ENCODE measurements around the gene NOP10. TPM values are rescaled to one million over a fixed set of nuclear protein-coding genes. Genes with fewer than 3 reads are reported as not detected.

Gene NOP10
- total and polyA plus RNA-seq, 2 donors (not counting 1 experiment from before 2014, with no cell fraction given), result 68.2 to 133 TPM

- Histone ChIP-seq H3K27me3 (replicated peaks in 1 of 4; ENCODE audit: control extremely low read depth in 1 of 4, control insufficient read depth in 3 of 4, insufficient read depth in 4 of 4, low read length in 3 of 4) (no peaks in the 10 kb centered on the region), H3K27ac (ENCODE audit: low read length in 2 of 2) (peak overlapping the region; percentile 87 to 93), H2AFZ (ENCODE audit: insufficient read depth, low read depth, low read length, poor library complexity, severe bottlenecking) (peak overlapping the region; percentile 80), H3K4me2 (replicated peaks; ENCODE audit: low read depth, low read length, poor library complexity, severe bottlenecking) (peak overlapping the region; percentile 85), H3K36me3 (replicated peaks in 1 of 2; ENCODE audit: control extremely low read depth in 1 of 2, control insufficient read depth in 1 of 2, extremely low read depth in 1 of 2, insufficient read depth in 2 of 2, low read length in 1 of 2) (peaks cover 0 to 26% of the 10 kb centered on the region in 2 experiments), H3K9ac (ENCODE audit: low read length) (peak overlapping the region; percentile 98), H3K79me2 (ENCODE audit: control insufficient read depth, insufficient read depth, low read length) (peaks cover 98% of the 10 kb centered on the region), H3K4me3 (ENCODE audit: control extremely low read depth in 1 of 5, extremely low read depth in 1 of 5, insufficient read depth in 1 of 5, low read depth in 2 of 5, low read length in 4 of 5) (peak overlapping the region; percentile 96 to 98 (median 97)), H3K4me1 (ENCODE audit: control insufficient read depth in 2 of 2, insufficient read depth in 2 of 2, low read length in 2 of 2) (peaks cover 38 to 40% of the 10 kb centered on the region in 2 donors), H4K20me1 (ENCODE audit: control insufficient read depth, insufficient read depth, low read length, poor library complexity, severe bottlenecking) (no peaks in the 10 kb centered on the region), H3K9me3 (ENCODE audit: control extremely low read depth in 1 of 3, control insufficient read depth in 2 of 3, insufficient read depth in 1 of 3, low read length in 2 of 3) (no peaks in the 10 kb centered on the region)
- ChIA-PET CTCF (interaction anchor here (0.8 to 5.3 kb wide), 7 partner anchors 9 to 251 kb away, joined by 3 to 37 read pairs (median 5); partner anchors contain the start of genes EMC4 and LPCAT4), POLR2A (interaction anchor here (0.5 to 2.2 kb wide), 4 partner anchors 8 to 284 kb away, joined by 3 to 21 read pairs (median 8); partner anchors contain the start of gene LPCAT4)
- H3K27ac Mint-ChIP-seq, result peak overlapping the region; percentile 99
- intact Hi-C loops (cut with micrococcal nuclease), result loop anchor here (1.0 to 10.0 kb wide), 3 partner anchors 30 to 648 kb away; partner anchors contain the start of genes AVEN, LPCAT4 and ZNF770
- ATAC-seq (ENCODE audit: low read depth), result peak; percentile 0
- WGBS (ENCODE audit: insufficient coverage), result under 1% methylated on average over 23 of the region's 26 CpGs
- H3K4me3 Mint-ChIP-seq, result peak overlapping the region; percentile 100
- TF ChIP-seq EZH2 (IDR thresholded peaks at IDR 0.05; ENCODE audit: borderline replicate concordance, insufficient read depth, low read depth, low read length, poor library complexity, severe bottlenecking), result no peak
- TF ChIP-seq, protein P1, sequence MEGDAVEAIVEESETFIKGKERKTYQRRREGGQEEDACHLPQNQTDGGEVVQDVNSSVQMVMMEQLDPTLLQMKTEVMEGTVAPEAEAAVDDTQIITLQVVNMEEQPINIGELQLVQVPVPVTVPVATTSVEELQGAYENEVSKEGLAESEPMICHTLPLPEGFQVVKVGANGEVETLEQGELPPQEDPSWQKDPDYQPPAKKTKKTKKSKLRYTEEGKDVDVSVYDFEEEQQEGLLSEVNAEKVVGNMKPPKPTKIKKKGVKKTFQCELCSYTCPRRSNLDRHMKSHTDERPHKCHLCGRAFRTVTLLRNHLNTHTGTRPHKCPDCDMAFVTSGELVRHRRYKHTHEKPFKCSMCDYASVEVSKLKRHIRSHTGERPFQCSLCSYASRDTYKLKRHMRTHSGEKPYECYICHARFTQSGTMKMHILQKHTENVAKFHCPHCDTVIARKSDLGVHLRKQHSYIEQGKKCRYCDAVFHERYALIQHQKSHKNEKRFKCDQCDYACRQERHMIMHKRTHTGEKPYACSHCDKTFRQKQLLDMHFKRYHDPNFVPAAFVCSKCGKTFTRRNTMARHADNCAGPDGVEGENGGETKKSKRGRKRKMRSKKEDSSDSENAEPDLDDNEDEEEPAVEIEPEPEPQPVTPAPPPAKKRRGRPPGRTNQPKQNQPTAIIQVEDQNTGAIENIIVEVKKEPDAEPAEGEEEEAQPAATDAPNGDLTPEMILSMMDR (IDR thresholded peaks at IDR 0.05), result no peak
- peak; percentile 62 for DNase-seq
- H3K27me3 Mint-ChIP-seq, result no peaks in the 10 kb centered on the region
- H3K9me3 Mint-ChIP-seq (ENCODE audit: insufficient read depth), result no peaks in the 10 kb centered on the region
- peaks cover 54% of the 10 kb centered on the region for H3K4me1 Mint-ChIP-seq
Measured at GRCh38 chr15:34336991-34337556, 5.9 kb downstream of the NOP10 start.
